Activated CD4-positive, alpha-beta T cell treated with anti-CD3 and anti-CD28 coated beads, Interleukin-10, Interleukin-2, amounts not matched to agents 100 ng/mL and 50 ng/mL, durations not matched to agents 16 hours and 8 hours (primary cell): ENCODE measurements around the gene RPL3.

Experiments
- DNase-seq: peaks from one replicate; pipeline ENCODE4 v3.0.0-alpha.2; 2020

The RPL3 gene

GRCh38 chr22:39297490-39298240, 21.8 kb downstream of the RPL3 start:
- no peak for DNase-seq

GRCh38 chr22:39296981-39297489, 22.4 kb downstream of the RPL3 start:
- no peak for DNase-seq

GRCh38 chr22:39296535-39296934, 22.9 kb downstream of the RPL3 start:
- DNase-seq, result no peak

- no peak for DNase-seq
Observed at GRCh38 chr22:39294571-39295468, 24.6 kb downstream of the RPL3 start.

- DNase-seq, result no peak
Observed at GRCh38 chr22:39293766-39294368, 25.6 kb downstream of the RPL3 start.

- DNase-seq, result no peak
Observed at GRCh38 chr22:39292561-39293074, 26.8 kb downstream of the RPL3 start.

- no peak for DNase-seq
Observed at GRCh38 chr22:39292031-39292462, 27.4 kb downstream of the RPL3 start.

GRCh38 chr22:39291523-39291922, 27.9 kb downstream of the RPL3 start:
- no peak for DNase-seq

GRCh38 chr22:39290724-39291161, 28.7 kb downstream of the RPL3 start:
- no peak for DNase-seq

- DNase-seq, result no peak
Observed at GRCh38 chr22:39289975-39290720, 29.3 kb downstream of the RPL3 start.

- no peak for DNase-seq
Observed at GRCh38 chr22:39289533-39289932, 29.9 kb downstream of the RPL3 start.

- DNase-seq, result no peak
Observed at GRCh38 chr22:39288135-39288898, 31.1 kb downstream of the RPL3 start.

- DNase-seq, result no peak
Observed at GRCh38 chr22:39287076-39287725, 32.2 kb downstream of the RPL3 start.

- no peak for DNase-seq
Observed at GRCh38 chr22:39284983-39285382, 34.4 kb downstream of the RPL3 start.

- no peak for DNase-seq
Observed at GRCh38 chr22:39284142-39284980, 35.1 kb downstream of the RPL3 start.

GRCh38 chr22:39283322-39284141, 35.9 kb downstream of the RPL3 start:
- no peak for DNase-seq

- no peak for DNase-seq
Observed at GRCh38 chr22:39282645-39283321, 36.6 kb downstream of the RPL3 start.

- no peak for DNase-seq
Observed at GRCh38 chr22:39281126-39281525, 38.3 kb downstream of the RPL3 start.
